T-cell (primary cell): ENCODE measurements around the gene DRC7. TPM values are rescaled to one million over a fixed set of nuclear protein-coding genes. Genes with fewer than 3 reads are reported as not detected.

Source experiments
- ATAC-seq, 4 experiments: fragments of 200-7000 bp in 3 of 4; fragments of 150-1000 bp in 1 of 4; cut with Tn5 transposase; replicated peaks in 1 of 4; 1 replicate in 3 of 4; 2 replicates in 1 of 4; pipeline ENCODE4 v1.10.0; 2021; ENCODE audit warnings: moderate library complexity in 3 of 4, mild to moderate bottlenecking in 2 of 4, moderate number of reproducible peaks in 1 of 4
- CTCF ChIA-PET, 2 donors: fragments of 300-600 bp; sonication (Branson Sonifier 250); formaldehyde crosslinking; loops; one replicate each; lab custom pipeline; 2022; ENCODE audit warnings: antibody characterized with exemption in 2 of 2; lab: Charles Lee
- POLR2A ChIA-PET, 2 donors: fragments of 300-600 bp; sonication (Branson Sonifier 250); formaldehyde crosslinking; loops; one replicate each; lab custom pipeline; 2022; ENCODE audit warnings: antibody characterized with exemption in 2 of 2; lab: Charles Lee
- DNase-seq, 35 experiments: peaks; one replicate each; pipeline versions ENCODE4 v3.0.0 to v3.0.0-alpha.2; 2013 to 2023
- H3K27ac ChIP-seq: one replicate; pipeline ENCODE4 v1.5.1; 2013; ENCODE audit warnings: low read length
- H3K27me3 ChIP-seq, 2 experiments: replicated peaks in 1 of 2; 1 replicate in 1 of 2; 2 replicates in 1 of 2; pipeline versions ENCODE4 v1.6.1 to v1.7.0; 2013; ENCODE audit warnings: low read length in 1 of 2, mixed read lengths in 1 of 2; ENCODE audit not compliant: control insufficient read depth in 2 of 2, insufficient read depth in 2 of 2; ENCODE audit errors: extremely low read depth in 1 of 2
- H3K36me3 ChIP-seq, 2 donors: 1 replicate in 1 of 2; 2 replicates in 1 of 2; pipeline versions ENCODE4 v1.6.1 to v1.7.0; 2013; ENCODE audit warnings: low read length in 1 of 2; ENCODE audit not compliant: control insufficient read depth in 2 of 2, insufficient read depth in 1 of 2; ENCODE audit errors: extremely low read depth in 1 of 2
- H3K4me1 ChIP-seq, 2 experiments: 1 replicate in 1 of 2; 2 replicates in 1 of 2; pipeline versions ENCODE4 v1.6.1 to v1.7.0; 2013; ENCODE audit warnings: low read length in 2 of 2, mixed read lengths in 1 of 2; ENCODE audit not compliant: insufficient read depth in 2 of 2, control insufficient read depth in 1 of 2; ENCODE audit errors: extremely low read depth in 1 of 2
- H3K4me3 ChIP-seq, 2 donors: 1 replicate in 1 of 2; 2 replicates in 1 of 2; pipeline versions ENCODE4 v1.5.1 to v1.7.0; 2013; ENCODE audit warnings: mild to moderate bottlenecking in 2 of 2, low read length in 1 of 2, moderate library complexity in 1 of 2; ENCODE audit not compliant: control insufficient read depth in 1 of 2; ENCODE audit errors: extremely low read depth in 1 of 2
- H3K9me3 ChIP-seq: 2 replicates; pipeline ENCODE4 v1.7.0; 2013
- H3K27ac Mint-ChIP-seq, 2 donors: one replicate each; pipeline ENCODE4 v1.8.0; 2020 to 2021; ENCODE audit warnings: mild to moderate bottlenecking in 2 of 2, mixed read lengths in 2 of 2
- H3K27me3 Mint-ChIP-seq, 2 donors: one replicate each; pipeline ENCODE4 v1.8.0; 2021 to 2022; ENCODE audit warnings: mixed read lengths in 2 of 2
- H3K36me3 Mint-ChIP-seq: one replicate; pipeline ENCODE4 v1.8.0; 2021; ENCODE audit warnings: mixed read lengths
- H3K4me1 Mint-ChIP-seq, 3 donors: one replicate each; pipeline ENCODE4 v1.8.0; 2020 to 2022; ENCODE audit warnings: mixed read lengths in 3 of 3, mild to moderate bottlenecking in 1 of 3
- H3K4me3 Mint-ChIP-seq, 3 donors: one replicate each; pipeline ENCODE4 v1.8.0; 2020 to 2022; ENCODE audit warnings: mild to moderate bottlenecking in 3 of 3, mixed read lengths in 3 of 3, moderate library complexity in 3 of 3
- H3K9me3 Mint-ChIP-seq, 3 donors: one replicate each; pipeline ENCODE4 v1.8.0; 2020 to 2022; ENCODE audit warnings: mixed read lengths in 3 of 3
- WGBS: methylation state at CpG from one replicate; pipeline ENCODE4 v1.1.5; 2013; ENCODE audit warnings: missing lambda C conversion rate; ENCODE audit not compliant: insufficient coverage; 5-methylcytosine and 5-hydroxymethylcytosine counted together
- total RNA-seq, 35 experiments: library from RNA in 6 of 35; stranded (reverse) in 6 of 35; fragments of 120-200 nt in 1 of 35; gene quantifications; one replicate each; pipeline versions ENCODE4 v1.2.1 to v1.2.4 and lab custom pipeline; 2013 to 2026

The DRC7 gene
- total RNA-seq, 5 donors from 2014 or later (not counting 1 experiment from before 2014, with no cell fraction given), result not detected

DNA sequence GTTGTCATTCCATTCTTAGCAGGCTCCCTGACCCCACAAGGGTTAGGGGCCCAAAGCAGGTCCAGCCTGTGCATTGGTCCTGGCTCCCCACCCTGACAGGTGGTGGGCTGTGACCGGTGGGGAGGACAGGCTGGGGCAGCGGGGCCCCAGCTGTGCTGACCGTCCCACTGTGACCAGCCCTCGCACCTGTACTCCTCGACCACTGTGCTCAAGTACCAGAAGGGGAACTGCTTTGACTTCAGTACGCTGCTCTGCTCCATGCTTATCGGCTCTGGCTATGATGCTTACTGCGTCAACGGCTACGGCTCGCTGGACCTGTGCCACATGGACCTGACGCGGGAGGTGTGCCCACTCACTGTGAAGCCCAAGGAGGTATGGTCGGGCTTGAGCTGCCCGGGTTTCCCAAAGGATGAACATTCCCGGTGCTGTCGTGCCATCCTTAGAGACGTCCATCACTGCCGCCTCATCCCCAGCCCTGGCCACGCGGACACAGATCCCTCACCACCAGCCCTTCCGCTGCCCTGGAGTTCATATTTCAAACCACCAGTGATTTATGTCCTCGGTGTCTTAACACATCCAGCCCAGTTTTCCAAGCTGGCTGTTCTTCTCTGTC, 7.3 kb downstream of the DRC7 start:
- no peak overlapping the region for H3K4me3 ChIP-seq
- CTCF ChIA-PET, result no interaction called here
- DNase-seq (no peak), ATAC-seq (no peak)
- no peak overlapping the region for H3K27ac ChIP-seq
- H3K9me3 ChIP-seq, result no peaks in the 10 kb centered on the region
- WGBS, result 91% methylated on average over 22 of the region's 23 CpGs
- POLR2A ChIA-PET, result no interaction called here
- peaks cover 4% of the 10 kb centered on the region in 2 donors for H3K27me3 Mint-ChIP-seq
- H3K4me3 Mint-ChIP-seq, result no peak overlapping the region
- H3K36me3 Mint-ChIP-seq, result no peaks in the 10 kb centered on the region
- H3K9me3 Mint-ChIP-seq, result no peaks in the 10 kb centered on the region
- H3K27me3 ChIP-seq, result peaks cover 0 to 5% of the 10 kb centered on the region in 2 experiments
- H3K4me1 Mint-ChIP-seq, result no peaks in the 10 kb centered on the region
- H3K36me3 ChIP-seq, result no peaks in the 10 kb centered on the region
- no peak overlapping the region for H3K27ac Mint-ChIP-seq
- H3K4me1 ChIP-seq, result no peaks in the 10 kb centered on the region

DNA sequence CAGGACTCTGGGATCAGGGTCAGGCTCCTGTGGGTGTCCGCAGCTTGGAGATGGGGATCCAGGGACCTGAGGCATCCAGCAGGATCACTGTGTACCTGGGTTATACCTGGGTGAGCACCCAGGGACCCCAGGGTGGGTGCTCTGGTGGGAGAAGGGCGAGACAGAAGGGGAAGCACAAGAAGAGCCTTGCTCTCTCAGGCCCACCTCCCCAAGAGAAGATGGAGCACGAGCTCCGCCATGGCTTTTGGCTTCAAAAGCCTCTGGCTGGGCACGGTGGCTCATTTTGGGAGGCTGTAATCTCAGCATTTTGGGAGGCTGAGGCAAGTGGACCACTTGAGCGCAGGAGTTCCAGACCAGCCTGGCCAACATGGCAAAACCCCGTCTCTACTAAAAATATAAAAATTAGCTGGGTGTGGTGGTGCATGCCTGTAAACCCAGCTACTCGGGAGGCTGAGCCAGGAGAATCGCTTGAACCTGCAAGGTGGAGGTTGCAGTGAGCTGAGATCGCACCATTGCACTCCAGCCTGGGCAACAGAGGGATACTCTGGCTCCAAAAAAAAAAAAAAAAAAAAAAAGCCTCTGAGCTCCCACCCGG, 8.9 kb downstream of the DRC7 start:
- DNase-seq, result no peak
- H3K27me3 ChIP-seq, result peaks cover 0 to 6% of the 10 kb centered on the region in 2 experiments
- 100% methylated on average over 4 of the region's 11 CpGs for WGBS
- H3K4me3 ChIP-seq, result no peak overlapping the region
- POLR2A ChIA-PET, result no interaction called here
- H3K4me1 ChIP-seq, result no peaks in the 10 kb centered on the region
- no peak overlapping the region for H3K4me3 Mint-ChIP-seq
- H3K27ac Mint-ChIP-seq, result no peak overlapping the region
- H3K36me3 ChIP-seq, result no peaks in the 10 kb centered on the region
- H3K4me1 Mint-ChIP-seq, result no peaks in the 10 kb centered on the region
- H3K27me3 Mint-ChIP-seq, result peaks cover 4 to 6% of the 10 kb centered on the region in 2 donors
- no peaks in the 10 kb centered on the region for H3K9me3 Mint-ChIP-seq
- no peaks in the 10 kb centered on the region for H3K9me3 ChIP-seq
- H3K27ac ChIP-seq, result no peak overlapping the region
- H3K36me3 Mint-ChIP-seq, result no peaks in the 10 kb centered on the region
- no peak for ATAC-seq
- CTCF ChIA-PET, result interaction anchor here (0.6 to 0.8 kb wide), 3 partner anchors 20 to 701 kb away, joined by 3 to 8 read pairs (median 3); no protein-coding TSS in a partner anchor

DNA sequence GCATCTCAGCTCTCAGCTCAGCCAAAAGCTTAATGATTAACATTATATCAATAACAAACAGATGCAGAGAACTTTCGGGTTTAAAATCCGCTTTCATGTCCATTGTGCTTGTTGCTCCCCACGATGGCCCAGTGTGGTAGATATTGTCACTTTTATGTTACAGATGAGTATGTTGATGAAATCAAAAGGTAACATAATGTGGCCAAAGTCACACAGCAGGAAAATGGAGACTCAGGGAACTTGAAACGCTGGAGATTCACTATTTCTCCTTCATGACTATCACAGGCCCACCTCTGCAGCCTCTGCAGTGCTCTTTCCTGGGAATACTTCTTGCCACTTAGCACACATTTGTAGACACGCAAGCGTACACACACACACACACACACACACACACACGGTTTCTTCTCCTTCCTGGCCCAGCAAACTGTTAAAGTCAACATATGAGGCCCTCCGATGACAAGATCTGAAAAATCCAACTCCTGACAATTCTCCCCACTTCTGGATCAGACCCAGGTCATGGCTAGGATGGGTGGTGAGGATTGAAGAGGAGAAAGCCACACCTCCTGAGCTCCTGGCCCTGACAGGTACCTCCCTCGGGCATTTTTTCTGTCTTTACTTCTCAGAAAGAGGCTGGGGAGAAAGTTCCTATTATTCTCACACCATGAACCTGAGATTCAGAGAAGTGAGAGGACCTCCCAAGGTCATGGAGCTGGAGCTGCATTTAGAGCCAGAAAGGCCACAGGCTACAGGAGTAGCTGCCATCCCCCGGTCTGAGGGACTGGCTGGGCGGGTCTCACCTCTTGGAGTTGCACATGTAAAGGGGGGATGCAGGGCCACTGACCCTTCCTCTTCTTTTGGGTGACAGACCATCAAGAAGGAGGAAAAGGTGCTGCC, 9.7 kb downstream of the DRC7 start:
- WGBS, result 83% methylated on average over 7 of the region's 11 CpGs
- Mint-ChIP-seq H3K27ac (no peak overlapping the region), H3K9me3 (no peaks in the 10 kb centered on the region), H3K27me3 (peaks cover 3 to 6% of the 10 kb centered on the region in 2 donors), H3K36me3 (no peaks in the 10 kb centered on the region), H3K4me3 (no peak overlapping the region), H3K4me1 (no peaks in the 10 kb centered on the region)
- Histone ChIP-seq H3K4me1 (no peaks in the 10 kb centered on the region), H3K36me3 (no peaks in the 10 kb centered on the region), H3K9me3 (no peaks in the 10 kb centered on the region), H3K27me3 (peaks cover 0 to 6% of the 10 kb centered on the region in 2 experiments), H3K27ac (no peak overlapping the region), H3K4me3 (no peak overlapping the region)
- ATAC-seq (no peak), DNase-seq (no peak)
- ChIA-PET POLR2A (no interaction called here), CTCF (interaction anchor here (0.6 to 0.8 kb wide), 4 partner anchors 19 to 700 kb away, joined by 3 to 8 read pairs (median 3); no protein-coding TSS in a partner anchor)

DNA sequence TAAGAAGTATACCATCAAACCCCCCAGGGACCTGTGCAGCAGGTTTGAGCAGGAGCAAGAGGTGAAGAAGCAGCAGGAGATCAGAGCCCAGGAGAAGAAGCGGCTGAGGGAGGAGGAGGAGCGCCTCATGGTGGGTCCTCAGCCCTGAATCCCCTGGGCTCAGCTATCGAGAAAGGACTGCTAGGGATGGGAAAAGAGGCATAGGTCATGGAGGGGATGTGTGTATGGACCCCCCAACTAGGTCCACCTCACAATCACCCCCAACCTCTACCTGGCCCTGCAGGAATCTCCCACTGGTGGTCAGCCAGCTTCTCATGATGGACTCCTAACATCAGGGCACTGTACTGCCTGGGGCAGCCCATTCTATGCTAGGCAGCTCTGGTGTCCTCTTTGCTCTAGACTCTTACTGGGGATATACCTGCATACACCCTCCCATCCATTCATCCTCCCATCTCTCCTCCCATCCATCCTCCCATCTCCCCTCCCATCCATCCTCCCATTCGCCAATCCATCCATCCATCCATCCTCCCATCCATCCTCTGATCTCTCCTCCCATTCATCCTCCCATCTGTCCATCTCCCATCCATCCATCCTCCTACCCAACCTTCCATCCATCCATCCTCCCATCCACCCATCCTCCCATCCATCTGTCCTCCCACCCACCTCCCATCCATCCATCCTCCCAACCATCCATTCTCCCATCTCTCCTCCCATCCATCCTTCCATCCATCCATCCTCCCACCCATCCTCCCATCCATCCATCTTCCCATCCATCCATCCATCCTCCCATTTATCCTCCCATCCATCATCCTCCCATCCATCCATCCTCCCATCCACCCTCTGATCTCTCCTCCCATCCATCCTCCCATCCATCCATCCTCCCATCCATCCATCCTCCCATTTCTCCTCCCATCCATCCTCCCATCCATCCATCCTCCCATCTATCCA, 10.6 kb downstream of the DRC7 start:
- Mint-ChIP-seq H3K9me3 (no peaks in the 10 kb centered on the region), H3K27ac (no peak overlapping the region), H3K36me3 (no peaks in the 10 kb centered on the region), H3K4me1 (no peaks in the 10 kb centered on the region), H3K27me3 (peaks cover 3 to 6% of the 10 kb centered on the region in 2 donors), H3K4me3 (no peak overlapping the region)
- ATAC-seq (peak in 1 of 4 experiments; percentile 13), DNase-seq (no peak)
- Histone ChIP-seq H3K4me3 (no peak overlapping the region), H3K27me3 (peaks cover 0 to 6% of the 10 kb centered on the region in 2 experiments), H3K4me1 (no peaks in the 10 kb centered on the region), H3K36me3 (no peaks in the 10 kb centered on the region), H3K9me3 (no peaks in the 10 kb centered on the region), H3K27ac (no peak overlapping the region)
- CTCF ChIA-PET, result interaction anchor here in 1 of 2 donors (0.7 kb wide), 1 partner anchor 193 kb away, joined by 3 read pairs; no protein-coding TSS in a partner anchor
- 82% methylated on average over 3 of the region's 4 CpGs for WGBS
- POLR2A ChIA-PET, result no interaction called here

- Mint-ChIP-seq H3K4me1 (no peaks in the 10 kb centered on the region), H3K27ac (no peak overlapping the region), H3K27me3 (peaks cover 3 to 6% of the 10 kb centered on the region in 2 donors), H3K9me3 (no peaks in the 10 kb centered on the region), H3K36me3 (no peaks in the 10 kb centered on the region), H3K4me3 (no peak overlapping the region)
- 95% methylated on average over 1 of the region's 1 CpG for whole genome bisulfite sequencing
- Histone ChIP-seq H3K4me3 (no peak overlapping the region), H3K9me3 (no peaks in the 10 kb centered on the region), H3K36me3 (no peaks in the 10 kb centered on the region), H3K27ac (no peak overlapping the region), H3K4me1 (no peaks in the 10 kb centered on the region), H3K27me3 (peaks cover 0 to 8% of the 10 kb centered on the region in 2 experiments)
- no peak for ATAC-seq
- CTCF ChIA-PET, result no interaction called here
- DNase-seq, result no peak
- POLR2A ChIA-PET, result no interaction called here
Observed at GRCh38 chr16:57706717-57707116, 12.1 kb downstream of the DRC7 start.
